Measurements from ENCODE around the gene INTS7.
"Not testable (repeated sequence)": the region's sequence is repeated elsewhere in the genome, so short reads cannot be mapped to it uniquely, and the experiment has no call there.

Gene INTS7

DNA sequence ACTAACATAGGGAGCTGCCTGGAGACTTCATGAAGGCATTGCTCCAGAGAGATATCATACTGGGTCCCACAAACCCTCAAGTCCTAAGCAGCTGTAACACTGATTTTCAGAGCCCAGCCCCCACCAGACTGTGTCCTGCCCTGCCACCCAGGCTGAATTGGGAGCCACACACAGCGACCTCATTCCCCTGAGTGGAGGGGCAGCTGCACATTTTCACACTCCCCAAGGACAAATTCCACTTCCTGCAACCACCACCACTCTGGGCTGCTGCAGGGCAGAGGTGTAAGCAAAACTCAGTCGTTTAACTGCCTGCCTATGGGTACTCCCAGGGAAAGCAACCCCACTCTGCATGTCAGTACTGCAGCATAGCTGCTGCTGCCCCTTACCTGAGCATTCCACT, 20.0 kb upstream of the INTS7 start:
- DNase-seq (ENCODE audit: low read depth in 1 of 2, low spot score in 1 of 2) = no peak
- no peak for TF ChIP-seq JUND (IDR thresholded peaks at IDR 0.05; ENCODE audit: low read depth)
- in situ Hi-C loops (cut with HindIII; ENCODE audit: low pct_unique_long_range_greater_than_20kb, low sequenced_read_pairs) = no loop called here

DNA sequence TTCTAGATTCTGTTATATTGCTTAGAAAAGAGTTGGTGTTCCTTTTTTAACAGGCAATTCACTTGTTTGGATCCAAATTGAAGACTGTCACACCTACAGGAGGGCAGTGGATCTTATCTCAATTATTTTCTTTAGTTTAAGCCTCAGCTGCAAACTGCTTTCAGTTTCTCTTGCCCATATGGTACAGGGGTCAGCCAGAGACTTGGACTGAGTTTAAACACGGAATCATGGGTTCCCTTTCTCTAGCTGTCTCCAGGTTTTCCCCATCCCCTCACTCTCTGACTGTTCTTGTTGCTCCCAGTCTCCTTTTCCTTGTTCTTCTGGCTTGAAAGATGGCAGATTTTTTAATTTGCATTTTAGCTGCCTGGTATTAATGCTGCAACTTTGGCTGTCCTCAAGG, 18.6 kb upstream of the INTS7 start:
- no peak for DNase-seq (ENCODE audit: low read depth in 1 of 2, low spot score in 1 of 2)
- TF ChIP-seq JUND (IDR thresholded peaks at IDR 0.05; ENCODE audit: low read depth) = no peak
- in situ Hi-C loops (cut with HindIII; ENCODE audit: low pct_unique_long_range_greater_than_20kb, low sequenced_read_pairs) = no loop called here

DNA sequence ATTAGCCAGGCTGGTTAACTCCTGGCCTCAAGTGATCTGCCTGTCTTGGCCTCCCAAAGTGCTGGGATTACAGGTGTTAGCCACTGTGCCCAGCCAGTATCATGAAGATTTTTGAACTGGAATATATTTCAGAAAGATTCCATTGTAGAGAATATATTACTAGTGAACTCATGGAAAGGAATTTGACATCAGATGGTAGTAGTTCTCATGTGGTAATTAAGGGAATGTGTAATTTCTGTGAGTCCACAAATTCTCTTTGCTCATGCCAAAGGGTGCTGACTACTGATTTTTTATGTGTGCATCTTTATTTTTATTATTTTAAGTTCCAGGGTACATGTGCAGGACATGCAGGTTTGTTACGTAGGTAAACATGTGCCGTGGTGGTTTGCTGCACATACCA, 10.6 kb upstream of the INTS7 start:
- no peak for DNase-seq (ENCODE audit: low read depth in 1 of 2, low spot score in 1 of 2)
- in situ Hi-C loops (cut with HindIII; ENCODE audit: low pct_unique_long_range_greater_than_20kb, low sequenced_read_pairs) = no loop called here

DNA sequence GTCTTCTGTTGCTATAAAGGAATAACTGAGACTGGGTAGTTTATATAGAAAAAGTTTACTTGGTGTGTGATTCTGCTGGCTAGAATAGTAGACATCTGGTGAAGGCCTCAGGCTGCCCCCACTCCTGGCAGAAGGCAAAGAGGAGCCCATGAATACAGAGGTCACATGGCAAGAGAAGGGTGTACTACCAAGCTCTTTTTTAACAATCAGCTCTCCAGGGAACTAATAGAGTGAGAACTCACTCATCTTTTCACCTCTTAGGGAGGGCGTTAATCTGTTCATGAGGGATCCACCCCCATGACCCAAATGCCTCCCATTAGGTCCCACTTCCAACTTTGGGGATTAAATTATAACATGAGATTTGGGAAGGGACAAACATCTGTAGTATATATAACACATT, 9.5 kb upstream of the INTS7 start:
- no peak for TF ChIP-seq JUND (IDR thresholded peaks at IDR 0.05; ENCODE audit: low read depth)
- in situ Hi-C loops (cut with HindIII; ENCODE audit: low pct_unique_long_range_greater_than_20kb, low sequenced_read_pairs) = no loop called here
- DNase-seq (ENCODE audit: low read depth in 1 of 2, low spot score in 1 of 2) = no peak

More for the DNA sequence above, 10.6 kb upstream of the INTS7 start:
- TF ChIP-seq JUND (IDR thresholded peaks at IDR 0.05; ENCODE audit: low read depth) = no peak

DNA sequence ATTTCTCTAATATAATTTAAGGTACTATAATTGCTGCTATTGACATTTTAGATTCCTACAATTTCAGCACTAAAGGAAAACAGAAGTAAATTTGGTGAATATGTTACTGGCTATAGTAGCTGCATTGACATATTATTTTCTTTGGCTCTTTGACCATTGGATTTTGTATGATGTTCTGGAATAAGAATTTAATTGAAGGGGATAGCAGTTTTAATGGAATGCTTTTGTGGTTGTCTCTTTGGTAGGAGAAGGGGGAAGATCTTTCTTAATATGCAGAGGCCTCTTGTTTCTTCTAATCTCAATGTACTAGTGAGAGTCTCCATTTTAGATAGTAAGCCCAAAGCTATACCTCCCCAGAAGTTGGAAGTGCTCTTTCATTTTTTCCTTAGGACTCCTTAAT, 7.1 kb upstream of the INTS7 start:
- DNase-seq (ENCODE audit: low read depth in 1 of 2, low spot score in 1 of 2) = no peak
- in situ Hi-C loops (cut with HindIII; ENCODE audit: low pct_unique_long_range_greater_than_20kb, low sequenced_read_pairs) = no loop called here
- no peak for TF ChIP-seq JUND (IDR thresholded peaks at IDR 0.05; ENCODE audit: low read depth)

DNA sequence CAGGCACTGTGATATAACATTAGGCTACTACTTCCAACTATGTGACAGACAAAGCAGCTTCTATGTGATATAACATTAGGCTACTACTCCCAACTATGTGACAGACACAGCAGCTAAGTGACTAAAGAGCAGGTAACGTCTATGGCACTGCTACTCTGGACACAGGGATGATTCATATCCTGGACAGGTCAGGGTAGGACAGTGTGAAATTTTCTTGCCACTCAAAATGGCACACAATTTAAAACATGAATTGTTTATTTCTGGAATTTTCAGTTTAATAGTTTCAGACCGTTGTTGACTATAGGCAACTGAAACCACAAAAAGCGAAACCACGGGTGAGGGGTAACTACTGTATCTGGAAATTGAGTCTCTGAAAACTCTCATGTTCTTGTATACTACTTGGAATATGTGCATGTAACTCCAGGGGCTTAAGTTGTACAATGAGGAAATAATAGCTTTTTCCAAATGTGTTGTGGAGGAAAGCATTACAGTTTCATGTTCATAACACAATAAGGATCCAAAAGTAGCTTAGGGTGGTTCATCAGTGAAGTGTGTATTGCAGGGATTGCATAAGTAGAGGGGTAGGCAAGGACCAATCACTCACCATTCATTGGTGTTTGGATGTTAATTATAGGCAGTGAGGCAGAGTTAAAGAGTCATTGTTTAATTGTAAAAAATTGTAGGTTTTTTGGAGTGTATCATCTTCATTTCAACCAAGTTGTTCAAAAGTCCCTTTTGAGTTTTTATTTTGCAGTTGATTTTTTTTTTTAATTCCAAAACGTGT, 5.5 kb upstream of the INTS7 start:
- no peak for DNase-seq (ENCODE audit: low read depth in 1 of 2, low spot score in 1 of 2)
- TF ChIP-seq JUND (IDR thresholded peaks at IDR 0.05; ENCODE audit: low read depth) = no peak
- in situ Hi-C loops (cut with HindIII; ENCODE audit: low pct_unique_long_range_greater_than_20kb, low sequenced_read_pairs) = no loop called here

DNA sequence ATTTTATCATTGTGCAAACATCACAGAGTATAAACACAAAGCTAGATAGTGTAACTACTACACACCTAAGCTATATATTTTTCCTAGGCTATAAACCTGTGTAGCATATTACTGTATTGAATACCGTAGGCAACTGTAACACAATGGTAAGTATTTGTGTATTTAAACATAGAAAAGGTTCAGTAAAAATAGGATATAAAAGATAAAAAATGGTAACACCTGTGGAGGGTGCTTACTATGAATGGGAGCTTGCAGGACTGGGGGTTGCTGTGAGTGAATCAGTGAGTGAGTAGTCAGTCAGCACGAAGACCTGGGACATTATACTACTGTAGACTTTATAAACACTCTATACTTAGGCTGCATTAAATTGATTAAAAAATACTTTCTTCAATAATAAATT, 4.3 kb upstream of the INTS7 start:
- in situ Hi-C loops (cut with HindIII; ENCODE audit: low pct_unique_long_range_greater_than_20kb, low sequenced_read_pairs) = no loop called here
- no peak for TF ChIP-seq JUND (IDR thresholded peaks at IDR 0.05; ENCODE audit: low read depth)

DNA sequence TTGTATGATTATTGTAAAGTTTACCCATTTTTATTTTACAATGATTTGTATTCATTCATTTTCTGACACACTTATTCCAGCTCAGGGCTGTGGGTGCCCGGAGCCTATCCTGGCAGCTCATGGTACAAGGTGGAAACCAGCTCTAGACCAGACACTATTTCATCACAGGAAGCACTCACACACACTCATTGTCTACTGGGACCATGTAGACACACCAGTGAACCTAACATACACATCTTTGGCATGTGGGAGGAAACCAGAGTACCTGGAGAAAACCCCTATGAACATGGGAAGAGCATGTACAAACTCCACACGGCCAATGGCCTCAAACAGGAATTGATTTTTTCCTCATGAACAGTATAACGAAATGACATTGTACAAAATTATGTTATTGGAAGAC, 2.5 kb upstream of the INTS7 start:
- in situ Hi-C loops (cut with HindIII; ENCODE audit: low pct_unique_long_range_greater_than_20kb, low sequenced_read_pairs) = no loop called here
- DNase-seq (ENCODE audit: low read depth in 1 of 2, low spot score in 1 of 2) = no peak

More for the DNA sequence above, 4.3 kb upstream of the INTS7 start:
- DNase-seq (ENCODE audit: low read depth in 1 of 2, low spot score in 1 of 2) = no peak

DNA sequence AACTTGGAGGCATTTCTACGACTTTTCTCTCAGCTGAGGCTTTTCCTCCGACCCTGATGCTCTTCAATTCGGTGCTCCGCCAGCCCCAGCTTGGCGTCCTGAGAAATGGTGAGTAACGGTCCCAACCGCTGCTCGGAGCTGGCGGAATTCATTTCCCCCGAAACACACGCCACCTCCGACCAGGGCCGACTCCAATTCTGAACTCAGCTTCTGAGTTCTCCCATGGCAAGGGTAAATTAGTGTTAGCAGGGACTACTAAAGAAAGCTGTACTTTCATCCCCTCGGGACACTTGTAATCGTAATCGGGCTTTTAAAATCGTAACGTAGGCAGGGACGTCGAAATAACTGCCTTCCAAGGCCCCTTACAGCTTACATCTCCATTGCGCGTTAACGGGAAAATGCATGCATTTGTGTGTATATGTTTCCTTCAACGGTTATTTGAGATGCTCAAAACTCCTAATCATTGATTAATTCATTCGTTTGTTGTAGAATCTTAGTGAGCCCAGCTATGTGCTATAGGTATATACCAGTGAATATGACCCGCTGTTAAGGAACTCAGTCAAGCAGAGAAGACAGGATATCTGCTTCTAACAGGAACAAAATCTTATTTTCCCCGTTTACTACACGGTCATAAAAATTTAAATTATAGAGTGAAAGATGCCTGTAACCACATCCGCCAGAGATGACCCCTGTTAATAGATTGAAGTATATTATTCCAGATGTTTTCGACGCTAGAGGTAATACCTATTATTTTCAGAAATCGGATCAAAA, 663 bp upstream of the INTS7 start:
- in situ Hi-C loops (cut with HindIII; ENCODE audit: low pct_unique_long_range_greater_than_20kb, low sequenced_read_pairs) = no loop called here
- TF ChIP-seq JUND (IDR thresholded peaks at IDR 0.05; ENCODE audit: low read depth) = no peak
- DNase-seq (ENCODE audit: low read depth in 1 of 2, low spot score in 1 of 2) = no peak

More for the DNA sequence above, 2.5 kb upstream of the INTS7 start:
- no peak for TF ChIP-seq JUND (IDR thresholded peaks at IDR 0.05; ENCODE audit: low read depth)

DNA sequence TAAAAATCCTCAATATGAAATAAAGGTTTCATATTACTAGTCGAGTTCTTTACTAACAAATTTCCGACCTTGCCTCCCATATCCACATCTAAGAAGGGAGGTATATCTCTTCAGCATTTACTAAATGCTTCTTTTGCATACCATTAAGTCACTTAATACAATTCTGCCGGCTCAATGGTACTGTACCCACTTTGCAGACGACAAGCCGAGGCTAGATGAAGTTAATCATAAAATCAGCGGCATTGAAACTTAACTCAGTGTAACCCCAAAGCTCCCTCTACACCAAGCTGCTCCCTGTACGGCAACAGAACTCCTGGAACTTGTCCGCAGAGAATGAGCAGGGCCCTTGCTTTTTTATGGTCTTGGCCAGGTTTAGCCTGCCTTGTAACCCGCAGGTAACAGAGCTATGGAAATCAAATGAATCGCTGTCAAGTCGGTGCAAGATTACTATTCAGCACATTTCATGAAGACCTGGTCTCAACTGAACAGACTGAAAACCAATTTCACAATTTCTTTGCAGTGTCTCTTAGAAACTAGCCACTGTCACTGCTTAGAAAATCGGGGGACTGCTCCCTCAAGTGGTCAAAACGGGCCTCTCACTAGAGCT, 738 bp downstream of the INTS7 start:
- in situ Hi-C loops (cut with HindIII; ENCODE audit: low pct_unique_long_range_greater_than_20kb, low sequenced_read_pairs) = no loop called here
- peak in 1 of 2 experiments; percentile 31 for DNase-seq (ENCODE audit: low read depth in 1 of 2, low spot score in 1 of 2)
- TF ChIP-seq JUND (IDR thresholded peaks at IDR 0.05; ENCODE audit: low read depth) = no peak

DNA sequence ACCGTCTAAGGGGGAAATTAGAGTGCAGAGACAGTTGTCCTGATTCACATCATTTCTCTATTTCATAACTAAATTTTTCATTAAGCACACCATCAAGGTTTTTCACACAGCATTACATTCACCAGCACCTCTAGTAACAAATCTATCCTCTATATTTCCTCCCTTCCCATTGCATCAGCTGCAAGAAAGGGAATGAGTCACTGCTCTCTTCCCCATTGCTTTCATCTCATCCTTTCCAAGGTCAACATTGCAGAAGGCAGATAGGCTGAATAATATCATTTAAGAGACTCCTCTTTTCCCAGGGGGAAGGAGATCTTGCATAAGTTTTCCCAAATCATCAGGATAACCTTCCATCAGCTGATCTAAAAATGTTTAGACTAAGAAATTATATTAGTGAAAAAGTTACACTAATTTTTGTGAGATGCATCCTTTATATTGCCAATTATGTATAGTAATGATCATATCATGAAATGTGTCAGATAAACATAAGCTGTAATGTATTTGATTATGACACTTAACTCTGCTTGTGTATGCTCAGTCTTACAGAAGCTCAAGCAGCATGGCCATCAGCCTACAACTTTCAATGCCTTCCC, 4.3 kb downstream of the INTS7 start:
- TF ChIP-seq JUND (IDR thresholded peaks at IDR 0.05; ENCODE audit: low read depth) = no peak
- no peak for DNase-seq (ENCODE audit: low read depth in 1 of 2, low spot score in 1 of 2)
- in situ Hi-C loops (cut with HindIII; ENCODE audit: low pct_unique_long_range_greater_than_20kb, low sequenced_read_pairs) = no loop called here

DNA sequence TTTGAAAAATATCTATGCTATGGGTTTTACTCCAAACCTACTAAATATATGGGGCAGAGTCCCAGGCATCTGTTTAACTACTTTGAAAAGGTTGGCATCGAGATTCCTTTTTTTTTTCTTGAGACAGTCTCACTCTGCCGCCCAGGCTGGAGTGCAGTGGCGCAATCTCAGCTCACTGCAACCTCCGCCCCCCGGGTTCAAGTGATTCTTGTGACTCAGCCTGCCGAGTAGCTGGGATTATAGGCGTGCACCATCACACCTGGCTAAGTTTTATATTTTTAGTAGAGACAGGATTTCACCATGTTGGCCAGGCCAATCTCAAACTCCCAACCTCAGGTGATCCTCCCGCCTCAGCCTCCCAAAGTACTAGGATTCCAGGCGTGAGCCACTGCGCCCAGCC, 7.6 kb downstream of the INTS7 start:
- in situ Hi-C loops (cut with HindIII; ENCODE audit: low pct_unique_long_range_greater_than_20kb, low sequenced_read_pairs); DNase-seq (ENCODE audit: low read depth in 1 of 2, low spot score in 1 of 2): not testable (repeated sequence)

Measured in T47D (cell line).